GM18951 (cell line): ENCODE data around the gene MUC12.
"Not testable (repeated sequence)": the region's sequence is repeated elsewhere in the genome, so short reads cannot be mapped to it uniquely, and the experiment has no call there.

ENCODE experiments used
- POLR2A ChIP-seq: IDR thresholded peaks from 4 replicates; pipeline ENCODE4 v1.6.1; 2011; ENCODE audit warnings: mild to moderate bottlenecking; ENCODE audit not compliant: insufficient read length, insufficient read depth; ENCODE audit errors: extremely low read depth
- in situ Hi-C: fragments of 300-500 bp; cut with MboI; formaldehyde crosslinking; loops from one replicate; pipeline ENCODE4 v1.12.0; 2022; ENCODE audit warnings: low sequenced_read_pairs, mixed read lengths, inconsistent platforms; ENCODE audit not compliant: unreplicated experiment

Gene MUC12

GRCh38 chr7:101023839-101024238 is 54.5 kb downstream of the MUC12 start:
- no peak for TF ChIP-seq POLR2A
- in situ Hi-C loops: no loop called here

GRCh38 chr7:101031082-101031481 is 61.7 kb downstream of the MUC12 start:
- no peak for TF ChIP-seq POLR2A

GRCh38 chr7:101035941-101036340 is 66.6 kb downstream of the MUC12 start:
- no peak for TF ChIP-seq POLR2A
- in situ Hi-C loops: no loop called here

More at GRCh38 chr7:101031082-101031481, 61.7 kb downstream of the MUC12 start:
- in situ Hi-C loops: no loop called here

GRCh38 chr7:101041283-101041682 is 71.9 kb downstream of the MUC12 start:
- in situ Hi-C loops: not testable (repeated sequence)

- no peak for TF ChIP-seq POLR2A
- in situ Hi-C loops: loop anchor here (25.0 kb wide), 1 partner anchor 296 kb away; no protein-coding TSS in a partner anchor
Measured at GRCh38 chr7:101058355-101058754, 89.0 kb downstream of the MUC12 start.

GRCh38 chr7:101059620-101059942 is 90.2 kb downstream of the MUC12 start:
- in situ Hi-C loops: loop anchor here (25.0 kb wide), 1 partner anchor 297 kb away; no protein-coding TSS in a partner anchor
- TF ChIP-seq POLR2A: no peak

- TF ChIP-seq POLR2A: no peak
- in situ Hi-C loops: loop anchor here (25.0 kb wide), 1 partner anchor 299 kb away; no protein-coding TSS in a partner anchor
Measured at GRCh38 chr7:101060992-101061391, 91.6 kb downstream of the MUC12 start.

- in situ Hi-C loops: loop anchor here (25.0 kb wide), 1 partner anchor 302 kb away; no protein-coding TSS in a partner anchor
Measured at GRCh38 chr7:101064176-101064550, 94.8 kb downstream of the MUC12 start.

- in situ Hi-C loops: loop anchor here (25.0 kb wide), 1 partner anchor 303 kb away; no protein-coding TSS in a partner anchor
Measured at GRCh38 chr7:101065162-101065561, 95.8 kb downstream of the MUC12 start.

- no peak for TF ChIP-seq POLR2A
- in situ Hi-C loops: loop anchor here (25.0 kb wide), 1 partner anchor 304 kb away; no protein-coding TSS in a partner anchor
Measured at GRCh38 chr7:101066141-101066832, 96.9 kb downstream of the MUC12 start.

- in situ Hi-C loops: loop anchor here (25.0 kb wide), 1 partner anchor 305 kb away; no protein-coding TSS in a partner anchor
- TF ChIP-seq POLR2A: no peak
Measured at GRCh38 chr7:101066833-101067177, 97.4 kb downstream of the MUC12 start.

GRCh38 chr7:101068401-101068800 is 99.0 kb downstream of the MUC12 start:
- in situ Hi-C loops: loop anchor here (25.0 kb wide), 1 partner anchor 306 kb away; no protein-coding TSS in a partner anchor
- TF ChIP-seq POLR2A: no peak
